GM19438 (cell line): ENCODE data around the gene SIRT5.

ENCODE experiments used
- ATAC-seq: cut with Tn5 transposase; IDR thresholded peaks from one replicate; pipeline ENCODE4 v1.9.1; 2021; ENCODE audit warnings: low read depth; ENCODE audit not compliant: unreplicated experiment

The SIRT5 gene

GRCh38 chr6:13550656-13551055, 23.7 kb upstream of the SIRT5 start:
- ATAC-seq = no peak

- ATAC-seq = no peak
These were observed 20.8 kb upstream of the SIRT5 start for GRCh38 chr6:13553646-13554045.

- no peak for ATAC-seq
These were observed 19.5 kb upstream of the SIRT5 start for GRCh38 chr6:13554929-13555333.

GRCh38 chr6:13557841-13558240, 16.6 kb upstream of the SIRT5 start:
- ATAC-seq = no peak

GRCh38 chr6:13558718-13559117, 15.7 kb upstream of the SIRT5 start:
- ATAC-seq = no peak

GRCh38 chr6:13559251-13559650, 15.2 kb upstream of the SIRT5 start:
- no peak for ATAC-seq

- ATAC-seq = no peak
These were observed 14.3 kb upstream of the SIRT5 start for GRCh38 chr6:13559968-13560650.

- ATAC-seq = no peak
These were observed 13.8 kb upstream of the SIRT5 start for GRCh38 chr6:13560651-13561044.

- no peak for ATAC-seq
These were observed 12.7 kb upstream of the SIRT5 start for GRCh38 chr6:13561624-13562267.

GRCh38 chr6:13563009-13563408, 11.4 kb upstream of the SIRT5 start:
- no peak for ATAC-seq

GRCh38 chr6:13565921-13566320, 8.5 kb upstream of the SIRT5 start:
- no peak for ATAC-seq

- ATAC-seq = no peak
These were observed 7.9 kb upstream of the SIRT5 start for GRCh38 chr6:13566500-13566899.

GRCh38 chr6:13568970-13569369, 5.4 kb upstream of the SIRT5 start:
- ATAC-seq = no peak

- no peak for ATAC-seq
These were observed 2.2 kb upstream of the SIRT5 start for GRCh38 chr6:13572240-13572639.

GRCh38 chr6:13572951-13573654, 1.3 kb upstream of the SIRT5 start:
- no peak for ATAC-seq

GRCh38 chr6:13573669-13574110, 711 bp upstream of the SIRT5 start:
- ATAC-seq = no peak

- peak; percentile 59 for ATAC-seq
These were observed 241 bp upstream of the SIRT5 start for GRCh38 chr6:13574149-13574570.

GRCh38 chr6:13575377-13575775, 975 bp downstream of the SIRT5 start:
- ATAC-seq = no peak

- ATAC-seq = no peak
These were observed 1.6 kb downstream of the SIRT5 start for GRCh38 chr6:13576017-13576416.

- no peak for ATAC-seq
These were observed 3.5 kb downstream of the SIRT5 start for GRCh38 chr6:13577926-13578325.

GRCh38 chr6:13579911-13580310, 5.5 kb downstream of the SIRT5 start:
- no peak for ATAC-seq
